ENCODE measurements around the gene NARF. TPM values are rescaled to one million over a fixed set of nuclear protein-coding genes. Genes with fewer than 3 reads are reported as not detected.
"Not testable (repeated sequence)": the region's sequence is repeated elsewhere in the genome, so short reads cannot be mapped to it uniquely, and the experiment has no call there.

Gene NARF
- total and polyA plus RNA-seq, 9 donors, result 29.6 to 52.7 (median 47.5) TPM

GRCh38 chr17:82529914-82530300, 71.4 kb downstream of the NARF start:
- 82 to 84% (median 83%) methylated on average over 9 of the region's 9 CpGs for WGBS, 3 donors
- no peak for DNase-seq
- no peak overlapping the region for H3K27ac ChIP-seq
- TF ChIP-seq POLR2A (IDR thresholded peaks at IDR 0.05), result no peak
- no peak for TF ChIP-seq EP300 (IDR thresholded peaks at IDR 0.05)
- no peak for TF ChIP-seq CTCF (IDR thresholded peaks at IDR 0.05)
- H3K27me3 ChIP-seq, result no peaks in the 10 kb centered on the region
- no peaks in the 10 kb centered on the region for H3K9me3 ChIP-seq
- no peak overlapping the region for H3K4me3 ChIP-seq
- H3K36me3 ChIP-seq, result no peaks in the 10 kb centered on the region
- intact Hi-C loops (cut with DNase I), result no loop called here
- H3K4me1 ChIP-seq (ENCODE audit: insufficient read depth), result peaks cover 23% of the 10 kb centered on the region

DNA sequence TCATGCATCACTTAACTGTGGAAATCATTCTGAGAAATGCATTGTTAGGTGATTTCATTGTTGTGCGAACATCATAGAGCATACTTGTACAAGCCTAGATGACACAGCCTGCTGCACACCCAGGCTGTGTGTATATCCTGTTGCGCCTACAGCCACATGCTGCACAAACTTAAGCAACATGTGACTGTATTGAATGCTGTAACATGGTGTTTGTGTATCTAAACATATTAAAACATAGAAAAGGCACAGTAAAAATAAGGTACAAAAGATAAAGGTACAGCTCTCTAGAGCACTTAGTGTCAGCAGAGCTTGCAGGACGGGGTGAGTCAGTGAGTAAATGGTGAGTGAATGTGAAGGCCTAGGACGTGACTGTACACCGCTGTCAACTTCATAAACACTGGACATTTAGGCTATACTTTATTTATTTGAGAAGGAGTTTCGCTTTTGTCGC, 72.9 kb downstream of the NARF start:
- WGBS, 3 donors, result 91 to 95% (median 93%) methylated on average over 7 of the region's 7 CpGs
- no peak for TF ChIP-seq CTCF (IDR thresholded peaks at IDR 0.05)
- no peak for TF ChIP-seq EP300 (IDR thresholded peaks at IDR 0.05)
- TF ChIP-seq POLR2A (IDR thresholded peaks at IDR 0.05), result no peak
- intact Hi-C loops (cut with DNase I), result no loop called here
- no peak overlapping the region for H3K4me3 ChIP-seq
- H3K9me3 ChIP-seq, result no peaks in the 10 kb centered on the region
- peaks cover 23% of the 10 kb centered on the region for H3K4me1 ChIP-seq (ENCODE audit: insufficient read depth)
- H3K36me3 ChIP-seq, result no peaks in the 10 kb centered on the region
- no peaks in the 10 kb centered on the region for H3K27me3 ChIP-seq
- no peak for DNase-seq
- H3K27ac ChIP-seq, result no peak overlapping the region

- Histone ChIP-seq H3K4me1 (ENCODE audit: insufficient read depth) (peaks cover 30% of the 10 kb centered on the region), H3K9me3 (no peaks in the 10 kb centered on the region), H3K27me3 (no peaks in the 10 kb centered on the region), H3K27ac (peak overlapping the region in 1 of 2 donors; percentile 93), H3K4me3 (no peak overlapping the region), H3K36me3 (no peaks in the 10 kb centered on the region)
- TF ChIP-seq CTCF (IDR thresholded peaks at IDR 0.05) (no peak), EP300 (IDR thresholded peaks at IDR 0.05) (no peak), POLR2A (IDR thresholded peaks at IDR 0.05) (no peak)
- 67 to 72% (median 69%) methylated on average over 7 of the region's 7 CpGs for WGBS, 3 donors
- intact Hi-C loops (cut with DNase I), result no loop called here
- no peak for DNase-seq
These were observed 75.9 kb downstream of the NARF start for GRCh38 chr17:82534401-82534812.

- H3K36me3 ChIP-seq, result no peaks in the 10 kb centered on the region
- peak overlapping the region; percentile 20 for H3K4me3 ChIP-seq
- no peaks in the 10 kb centered on the region for H3K9me3 ChIP-seq
- DNase-seq, result peak; percentile 68 to 80 (median 80)
- peak overlapping the region; percentile 92 to 93 for H3K27ac ChIP-seq
- no peak for TF ChIP-seq POLR2A (IDR thresholded peaks at IDR 0.05)
- TF ChIP-seq CTCF (IDR thresholded peaks at IDR 0.05), result no peak
- TF ChIP-seq EP300 (IDR thresholded peaks at IDR 0.05), result no peak
- intact Hi-C loops (cut with DNase I), result no loop called here
- no peaks in the 10 kb centered on the region for H3K27me3 ChIP-seq
- peaks cover 29% of the 10 kb centered on the region for H3K4me1 ChIP-seq (ENCODE audit: insufficient read depth)
- WGBS, 3 donors, result 5 to 8% (median 8%) methylated on average over 6 of the region's 6 CpGs
These were observed 78.1 kb downstream of the NARF start for GRCh38 chr17:82536512-82537201.

GRCh38 chr17:82537228-82537627, 78.7 kb downstream of the NARF start:
- peaks cover 29% of the 10 kb centered on the region for H3K4me1 ChIP-seq (ENCODE audit: insufficient read depth)
- H3K27me3 ChIP-seq; H3K9me3 ChIP-seq; H3K36me3 ChIP-seq; intact Hi-C loops (cut with DNase I): not testable (repeated sequence)
- 28 to 62% (median 49%) methylated on average over 9 of the region's 9 CpGs for WGBS, 3 donors
- H3K27ac ChIP-seq, result peak overlapping the region; percentile 92 to 93
- peak overlapping the region; percentile 20 for H3K4me3 ChIP-seq
- DNase-seq, result peak in 1 of 5 donors; percentile 52

DNA sequence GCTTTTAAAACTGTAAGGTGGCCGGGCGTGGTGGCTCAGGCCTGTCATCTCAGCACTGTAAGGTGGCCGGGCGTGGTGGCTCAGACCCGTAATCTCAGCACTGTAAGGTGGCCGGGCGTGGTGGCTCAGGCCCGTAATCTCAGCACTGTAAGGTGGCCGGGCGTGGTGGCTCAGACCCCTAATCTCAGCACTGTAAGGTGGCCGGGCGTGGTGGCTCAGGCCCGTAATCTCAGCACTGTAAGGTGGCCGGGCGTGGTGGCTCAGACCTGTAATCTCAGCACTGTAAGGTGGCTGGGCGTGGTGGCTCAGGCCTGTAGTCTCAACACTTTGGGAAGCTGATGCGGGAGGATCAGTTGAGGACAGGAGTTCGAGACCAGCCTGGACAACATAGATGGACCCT, 80.5 kb downstream of the NARF start:
- intact Hi-C loops (cut with DNase I); DNase-seq; H3K9me3 ChIP-seq; H3K4me3 ChIP-seq; H3K27me3 ChIP-seq; H3K36me3 ChIP-seq: not testable (repeated sequence)
- Histone ChIP-seq H3K4me1 (ENCODE audit: insufficient read depth) (peaks cover 31% of the 10 kb centered on the region), H3K27ac (peak overlapping the region; percentile 49 to 93)
- WGBS, 3 donors, result 88 to 91% (median 89%) methylated on average over 18 of the region's 18 CpGs
